GM19035 (cell line): ENCODE data around the gene CDH6.
"Not testable (repeated sequence)": the region's sequence is repeated elsewhere in the genome, so short reads cannot be mapped to it uniquely, and the experiment has no call there.

ENCODE experiments used
- ATAC-seq: cut with Tn5 transposase; IDR thresholded peaks from one replicate; pipeline ENCODE4 v1.9.1; 2021; ENCODE audit not compliant: unreplicated experiment

The CDH6 gene

DNA sequence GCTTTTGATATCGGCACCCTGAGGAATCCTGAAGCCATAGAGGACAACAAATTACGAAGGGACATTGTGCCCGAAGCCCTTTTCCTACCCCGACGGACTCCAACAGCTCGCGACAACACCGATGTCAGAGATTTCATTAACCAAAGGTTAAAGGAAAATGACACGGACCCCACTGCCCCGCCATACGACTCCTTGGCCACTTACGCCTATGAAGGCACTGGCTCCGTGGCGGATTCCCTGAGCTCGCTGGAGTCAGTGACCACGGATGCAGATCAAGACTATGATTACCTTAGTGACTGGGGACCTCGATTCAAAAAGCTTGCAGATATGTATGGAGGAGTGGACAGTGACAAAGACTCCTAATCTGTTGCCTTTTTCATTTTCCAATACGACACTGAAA lies 129.5 kb downstream of the CDH6 start:
- ATAC-seq: no peak

DNA sequence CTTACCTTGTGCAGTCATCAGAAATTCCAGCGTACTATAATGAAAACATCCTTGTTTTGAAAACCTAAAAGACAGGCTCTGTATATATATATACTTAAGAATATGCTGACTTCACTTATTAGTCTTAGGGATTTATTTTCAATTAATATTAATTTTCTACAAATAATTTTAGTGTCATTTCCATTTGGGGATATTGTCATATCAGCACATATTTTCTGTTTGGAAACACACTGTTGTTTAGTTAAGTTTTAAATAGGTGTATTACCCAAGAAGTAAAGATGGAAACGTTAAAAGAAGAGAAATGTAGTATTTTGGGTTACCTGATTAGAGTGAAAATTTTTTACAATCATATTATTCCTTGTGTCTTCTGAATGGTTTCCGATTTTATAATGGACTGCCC lies 131.4 kb downstream of the CDH6 start:
- no peak for ATAC-seq

DNA sequence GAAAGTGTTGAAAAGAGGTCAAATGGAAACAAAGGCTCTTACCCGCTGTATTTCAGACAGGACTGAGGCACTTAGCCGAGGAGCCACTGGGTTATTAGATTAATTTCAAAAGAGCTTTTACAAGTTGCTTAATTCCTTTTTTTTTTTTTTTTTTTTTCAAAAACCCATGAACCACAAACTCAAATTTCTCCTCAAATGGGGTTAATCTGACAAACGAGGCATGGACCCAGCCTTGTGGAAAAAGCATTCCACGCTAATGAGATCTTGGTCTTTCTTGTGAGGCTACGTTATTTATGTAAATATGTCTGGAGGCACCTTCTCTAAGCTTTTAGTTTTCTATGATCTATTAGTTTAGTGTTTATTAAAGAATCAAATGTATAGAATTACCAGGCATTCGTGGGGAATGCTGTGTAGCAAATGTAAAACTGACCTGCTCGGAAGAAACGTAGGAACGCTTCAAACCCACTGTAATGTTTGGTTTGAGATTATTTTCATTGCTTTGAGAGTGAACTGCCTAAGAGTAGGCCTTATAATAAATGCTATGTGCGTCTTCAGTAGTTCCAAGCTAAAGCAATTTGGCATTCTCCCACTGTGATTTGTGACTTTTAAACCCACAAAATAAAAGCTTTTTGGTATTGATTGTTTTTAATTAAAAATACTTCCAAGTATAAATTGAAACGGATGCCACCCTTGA lies 134.7 kb downstream of the CDH6 start:
- ATAC-seq: no peak

DNA sequence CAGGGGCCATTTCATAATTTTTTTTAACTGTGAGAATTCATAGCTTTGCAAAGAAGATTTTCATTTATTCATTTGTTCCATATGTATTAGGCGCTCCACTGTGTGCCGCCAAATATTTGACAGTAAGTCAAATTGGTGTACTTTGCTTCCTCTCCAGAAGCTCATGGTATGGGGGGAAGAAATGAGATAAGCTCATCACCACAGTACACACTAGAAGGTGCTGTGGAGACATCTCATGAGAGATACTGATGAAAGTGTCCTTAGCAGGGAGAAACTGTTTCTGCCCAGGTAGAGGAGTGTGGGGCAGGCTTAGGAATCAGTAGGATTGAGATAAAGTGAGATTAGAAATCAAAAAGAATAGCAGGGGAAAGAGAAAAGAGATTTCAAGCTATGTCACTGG lies 136.2 kb downstream of the CDH6 start:
- ATAC-seq: no peak

DNA sequence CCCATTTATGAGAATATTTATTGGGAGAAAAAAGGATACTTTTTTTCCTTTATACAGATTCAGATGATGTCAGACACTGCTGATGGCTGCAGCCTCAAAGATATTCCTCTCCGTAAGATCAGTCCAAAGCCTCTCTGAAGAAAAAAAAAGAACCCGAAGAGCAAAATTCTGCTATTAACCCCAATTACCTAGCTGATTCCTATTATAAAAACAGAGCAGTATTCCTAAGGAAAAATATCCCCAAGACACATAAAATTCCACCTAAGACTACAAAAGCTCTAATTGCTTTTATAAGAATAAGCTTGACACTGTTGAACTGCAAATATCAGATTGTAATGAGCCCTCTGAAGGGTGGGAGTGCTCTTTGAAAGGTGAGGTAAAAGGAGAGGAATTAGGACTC lies 138.7 kb downstream of the CDH6 start:
- no peak for ATAC-seq

DNA sequence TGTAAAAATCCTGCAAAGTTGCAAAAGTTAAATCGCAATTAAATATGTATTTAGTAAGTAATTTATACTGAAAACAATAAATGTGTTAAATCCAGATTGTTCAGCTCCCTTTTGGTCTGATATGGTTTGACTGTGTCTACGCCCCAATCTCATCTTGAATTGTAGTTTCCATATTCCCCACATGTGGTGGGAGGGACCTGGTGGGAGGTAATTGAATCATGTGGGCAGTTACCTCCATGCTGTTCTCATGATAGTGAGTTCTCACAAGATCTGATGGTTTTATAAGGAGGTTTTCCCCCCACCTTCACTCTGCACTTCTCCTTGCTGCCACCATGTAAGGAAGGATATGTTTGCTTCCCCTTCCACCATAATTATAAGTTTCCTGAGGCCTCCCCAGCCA lies 140.0 kb downstream of the CDH6 start:
- no peak for ATAC-seq

DNA sequence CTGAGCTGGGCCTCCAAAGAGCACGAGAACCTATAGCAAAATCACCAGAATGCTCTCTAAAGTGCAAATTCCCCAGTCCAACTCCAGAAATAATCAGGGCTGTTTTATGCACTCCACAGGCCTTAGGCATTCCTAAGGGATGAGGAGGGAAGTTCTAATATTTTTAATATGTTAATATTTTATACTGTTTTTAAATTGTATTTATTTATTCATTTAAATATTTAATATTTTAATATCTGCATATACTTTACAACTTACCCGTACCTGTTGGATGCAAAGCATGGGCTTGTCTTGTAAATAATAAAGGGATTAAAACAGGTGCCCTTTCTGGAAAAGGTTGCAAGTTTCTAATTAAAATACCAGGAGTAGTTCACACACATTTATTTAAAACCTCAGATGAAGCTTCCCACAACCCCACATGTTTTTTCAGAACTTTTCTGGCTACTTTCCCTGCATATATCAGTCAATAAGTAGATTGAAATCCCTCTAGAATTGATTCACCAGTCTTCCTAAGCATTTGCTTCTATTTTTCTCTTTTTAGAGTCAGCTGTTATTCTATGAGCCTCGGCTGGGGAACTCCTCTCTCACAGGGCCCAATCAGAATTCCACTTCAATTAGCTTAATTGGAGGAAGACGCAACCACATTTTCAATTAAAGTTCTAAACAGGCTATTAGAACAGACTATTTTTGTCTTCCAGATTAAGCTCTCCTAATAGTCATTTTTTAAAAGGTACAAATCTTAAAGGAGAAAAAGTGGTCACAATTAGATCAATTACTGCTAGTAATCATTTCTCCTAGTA lies 140.8 kb downstream of the CDH6 start:
- ATAC-seq: no peak

DNA sequence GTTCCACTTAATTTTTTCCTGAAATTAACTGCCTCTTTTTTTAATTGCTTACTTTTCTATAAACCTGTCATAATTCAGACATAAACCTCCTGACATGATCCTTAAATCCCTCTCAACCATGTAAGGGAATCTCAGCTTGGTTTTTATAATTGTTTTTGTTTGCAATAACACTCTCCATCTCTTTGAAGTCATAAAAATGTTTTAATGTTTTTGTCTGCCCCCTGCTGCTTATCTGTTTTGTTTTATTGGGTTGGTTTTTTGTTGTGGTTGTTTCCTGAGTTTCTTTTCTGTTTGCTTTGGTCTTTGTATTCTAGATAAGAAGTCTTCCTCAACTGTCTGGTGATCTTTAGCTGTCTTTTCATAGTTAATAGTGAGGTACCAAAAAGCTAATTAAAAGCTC lies 142.0 kb downstream of the CDH6 start:
- no peak for ATAC-seq

DNA sequence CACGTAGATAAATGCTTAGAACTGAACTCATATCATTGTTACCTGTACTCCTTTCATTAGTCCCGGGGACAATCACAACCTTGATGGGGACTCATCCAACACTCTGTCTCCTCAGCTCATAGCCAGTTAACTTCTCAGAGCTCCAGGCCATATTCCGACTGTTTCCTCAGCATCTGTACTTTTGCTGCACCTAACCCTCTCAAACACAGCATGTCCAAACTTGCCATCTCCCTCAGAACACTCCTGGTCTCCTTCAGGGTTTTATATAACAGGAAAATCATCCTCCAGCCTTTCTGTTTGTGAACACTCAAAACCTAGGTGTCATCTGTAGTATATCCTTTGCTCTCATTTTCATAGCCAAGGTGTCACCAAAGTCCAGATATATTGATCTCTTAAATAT lies 150.5 kb downstream of the CDH6 start:
- no peak for ATAC-seq

DNA sequence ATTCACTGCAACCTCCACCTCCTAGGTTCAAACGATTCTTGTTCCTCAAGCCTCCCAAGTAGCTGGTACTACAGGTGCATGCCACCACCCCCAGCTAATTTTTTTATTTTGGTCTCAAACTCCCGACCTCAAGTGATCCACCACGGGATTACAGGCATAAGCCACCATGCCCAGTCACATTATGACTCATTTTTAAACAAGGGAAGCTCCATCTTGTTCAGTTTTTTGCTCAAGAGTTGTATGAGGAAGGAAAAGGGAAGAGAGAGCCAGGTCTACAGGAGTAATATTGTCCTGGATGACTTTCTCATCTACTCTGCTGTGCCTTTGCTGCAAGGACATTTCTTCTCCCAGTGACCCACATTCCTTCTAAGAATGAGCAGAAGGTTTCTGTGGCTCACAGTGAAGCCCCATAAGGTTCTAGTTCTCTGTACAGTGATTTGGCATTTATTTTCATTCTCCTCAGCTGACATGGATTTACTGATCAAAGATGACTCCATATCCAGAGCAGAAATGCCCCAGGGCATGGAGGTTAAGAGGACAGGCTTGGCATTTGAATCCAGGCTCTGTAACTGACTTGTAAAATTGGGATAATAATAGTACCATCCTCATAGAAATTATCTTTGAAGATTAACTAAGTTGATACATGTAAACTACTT lies 153.5 kb downstream of the CDH6 start:
- ATAC-seq: no peak

DNA sequence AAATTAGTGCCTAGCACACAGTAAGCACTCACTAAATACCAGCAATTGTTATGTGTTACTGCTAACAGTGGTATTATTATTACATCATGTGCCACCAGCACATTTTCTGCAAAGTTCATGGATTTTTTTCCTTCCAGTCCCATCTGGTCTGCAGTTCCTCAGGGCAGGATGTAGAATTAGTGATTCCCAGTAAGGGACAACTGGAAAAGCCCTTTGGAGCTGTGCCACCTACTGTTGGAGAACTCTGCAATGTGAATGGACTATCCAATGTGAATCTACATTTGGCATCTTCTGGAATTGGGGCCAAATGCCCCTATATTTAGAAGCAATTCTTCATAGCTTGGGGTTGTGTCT lies 154.0 kb downstream of the CDH6 start:
- no peak for ATAC-seq

DNA sequence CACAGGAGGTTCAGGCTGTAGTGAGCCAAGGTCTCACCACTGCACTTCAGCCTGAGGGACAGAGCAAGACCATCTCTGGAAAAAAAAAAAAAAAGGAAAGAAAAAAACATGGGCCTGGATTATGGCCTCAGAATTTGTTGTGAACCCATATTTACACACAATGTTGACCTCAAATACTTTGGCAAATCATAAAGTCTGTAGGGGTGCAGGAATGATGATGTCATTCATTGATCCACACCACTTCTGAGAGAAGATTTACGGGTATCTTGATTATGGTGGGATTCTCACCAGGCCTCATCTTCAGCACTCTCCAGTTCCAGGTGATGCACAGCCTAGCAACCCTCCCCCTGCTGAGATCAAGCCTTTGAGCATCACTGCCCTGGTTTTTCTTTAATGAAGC lies 156.9 kb downstream of the CDH6 start:
- no peak for ATAC-seq

DNA sequence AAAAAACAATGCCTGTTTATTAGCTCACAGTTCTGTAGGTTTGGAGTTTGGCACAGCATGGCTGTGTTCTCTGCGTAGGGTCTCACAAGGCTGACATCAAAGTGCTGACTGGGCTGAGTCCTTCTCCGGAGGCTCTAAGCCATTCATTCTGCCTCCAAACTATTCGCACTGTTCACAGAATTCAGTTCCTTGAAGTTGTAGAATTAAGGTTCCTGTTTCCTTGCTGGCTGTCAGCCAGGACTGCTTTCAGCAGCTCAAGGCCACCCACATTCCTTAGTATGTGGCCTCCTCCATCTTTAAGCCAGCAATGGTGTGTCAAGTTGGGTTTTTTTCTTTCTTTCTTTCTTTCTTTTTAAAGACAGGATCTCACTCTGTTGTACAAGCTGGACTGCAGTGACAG lies 161.9 kb downstream of the CDH6 start:
- ATAC-seq: no peak

DNA sequence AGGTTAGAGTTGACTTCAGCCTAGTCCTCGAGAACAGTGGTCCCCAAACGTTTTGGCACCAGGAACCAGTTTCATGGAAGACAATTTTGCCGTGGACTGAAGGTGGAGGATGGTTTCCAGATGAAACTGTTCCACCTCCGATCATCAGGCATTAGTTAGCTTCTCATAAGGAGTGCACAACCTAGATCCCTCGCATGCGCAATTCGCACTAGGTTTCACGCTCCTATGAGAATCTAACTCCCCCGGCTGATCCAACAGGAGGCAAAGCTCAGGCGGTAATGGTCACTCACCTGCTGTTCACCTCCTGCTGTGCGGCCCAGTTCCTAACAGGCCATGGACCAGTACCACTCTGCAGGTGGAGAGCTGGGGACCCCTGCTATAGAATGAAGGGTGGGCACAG lies 163.6 kb downstream of the CDH6 start:
- no peak for ATAC-seq

DNA sequence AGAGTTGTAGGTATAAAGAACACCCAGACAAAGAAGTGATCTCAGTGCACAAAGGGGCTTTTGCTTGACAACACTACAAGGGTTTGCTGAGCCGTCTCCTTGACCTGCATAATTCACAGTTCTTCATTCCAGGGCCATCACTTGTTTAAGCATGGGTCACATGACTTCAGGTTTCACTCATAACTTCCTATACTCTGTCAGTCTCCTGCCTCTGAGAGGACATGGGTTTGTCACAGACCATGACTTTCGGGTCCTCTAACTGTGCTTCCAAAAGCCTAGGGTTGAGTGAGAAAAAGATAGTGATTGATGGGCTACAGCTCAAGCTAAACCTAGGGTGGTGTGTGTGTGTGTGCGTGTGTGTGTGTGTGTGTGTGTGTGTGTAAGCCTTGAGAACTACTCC lies 166.4 kb downstream of the CDH6 start:
- ATAC-seq: no peak

DNA sequence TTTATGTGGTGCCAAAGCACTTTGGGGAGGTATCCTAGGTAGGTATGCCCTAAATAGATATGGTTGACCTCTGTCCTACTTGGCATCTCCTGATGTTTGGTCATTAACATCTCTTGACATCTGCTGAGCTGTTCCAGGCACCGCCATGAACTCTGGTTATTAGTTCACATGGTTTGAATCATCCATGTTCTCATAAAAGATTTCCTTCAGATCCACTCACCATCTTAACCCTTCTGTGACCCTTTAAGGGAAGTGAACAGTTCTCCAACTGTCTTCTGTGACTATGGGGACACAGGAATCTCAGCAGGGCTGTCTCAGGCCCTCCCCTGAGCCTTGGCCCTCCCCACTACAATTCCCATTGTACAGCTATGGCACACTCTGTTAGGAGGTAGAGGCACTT lies 167.7 kb downstream of the CDH6 start:
- ATAC-seq: no peak

DNA sequence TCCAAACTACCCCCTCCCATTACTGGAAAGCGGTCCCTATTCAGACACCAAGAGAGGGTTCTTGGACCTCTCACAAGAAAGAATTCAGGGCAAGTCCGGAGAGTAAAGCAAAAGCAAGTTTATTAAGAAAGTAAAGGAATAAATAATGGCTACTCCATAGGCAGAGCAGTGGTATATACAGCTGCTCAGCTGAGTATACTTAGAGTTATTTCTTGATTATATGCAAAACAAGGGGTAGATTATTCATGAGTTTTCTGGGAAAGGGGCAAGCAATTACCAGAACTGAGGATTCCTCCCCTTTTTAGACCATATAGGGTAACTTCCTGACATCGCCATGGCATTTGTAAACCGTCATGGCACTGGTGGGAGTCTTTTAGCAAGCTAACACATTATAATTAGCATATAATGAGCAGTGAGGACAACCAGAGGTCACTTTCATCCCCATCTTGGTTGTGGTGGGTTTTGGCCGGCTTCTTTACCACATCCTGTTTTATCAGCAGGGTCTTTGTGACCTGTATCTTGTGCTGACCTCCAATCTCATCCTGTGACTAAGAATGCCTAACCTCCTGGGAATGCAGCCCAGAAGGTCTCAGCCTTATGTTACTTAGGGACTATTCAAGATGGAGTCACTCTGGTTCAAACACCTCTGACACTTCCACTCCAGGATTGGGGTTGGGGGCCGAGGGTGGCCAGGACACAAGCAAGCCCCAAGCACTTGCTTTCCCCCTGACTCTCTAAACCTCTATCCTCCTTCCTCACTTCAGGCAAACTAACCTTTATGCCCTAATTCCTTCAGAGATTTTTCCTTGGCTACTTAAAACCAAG lies 168.4 kb downstream of the CDH6 start:
- ATAC-seq: not testable (repeated sequence)

DNA sequence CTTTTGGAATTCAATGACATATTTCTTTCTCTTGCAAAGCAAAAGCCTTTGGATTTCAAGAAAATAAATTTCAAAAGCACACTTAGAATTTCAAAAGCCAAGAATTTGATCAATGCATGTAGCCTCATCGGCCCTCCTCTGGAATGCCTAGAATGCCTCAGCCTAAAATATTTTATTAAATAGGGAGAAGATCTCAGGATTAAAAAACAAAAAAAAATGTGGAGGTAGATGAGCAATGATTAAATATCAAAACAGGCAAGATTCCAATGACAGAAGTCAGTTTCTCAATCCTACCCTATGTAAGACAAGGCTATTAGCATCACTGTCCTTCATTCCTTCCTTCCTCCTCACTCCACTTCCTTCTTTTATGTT lies 169.0 kb downstream of the CDH6 start:
- no peak for ATAC-seq

DNA sequence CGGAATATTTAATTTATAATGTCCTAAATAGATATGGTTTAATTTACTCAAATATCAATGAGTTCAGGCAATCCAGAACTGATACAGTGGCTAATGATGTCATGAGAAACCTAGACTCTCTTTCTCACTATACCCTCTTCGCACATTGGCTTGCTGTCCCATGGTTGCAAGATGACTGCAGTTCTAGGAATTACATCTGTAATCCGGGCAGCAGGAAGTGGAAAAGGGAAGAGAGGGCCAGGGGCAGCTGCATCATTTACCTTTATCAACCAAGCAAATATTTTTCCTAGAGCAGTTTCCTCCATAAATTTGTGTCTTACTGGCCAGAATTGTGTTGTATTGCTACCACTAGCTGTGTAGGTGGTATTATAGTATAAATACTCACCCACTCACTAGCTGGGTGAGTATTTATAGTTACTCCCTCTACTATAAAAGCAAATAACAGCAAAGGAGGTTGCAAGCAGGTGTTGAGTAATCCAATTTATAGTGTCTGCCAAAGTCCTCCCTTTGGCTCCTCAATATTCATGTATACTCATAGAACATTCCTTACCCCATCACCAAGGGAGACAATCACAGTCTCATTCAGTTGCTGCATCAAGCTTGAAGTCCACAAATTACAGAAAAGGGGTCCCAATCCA lies 169.6 kb downstream of the CDH6 start:
- ATAC-seq: no peak

DNA sequence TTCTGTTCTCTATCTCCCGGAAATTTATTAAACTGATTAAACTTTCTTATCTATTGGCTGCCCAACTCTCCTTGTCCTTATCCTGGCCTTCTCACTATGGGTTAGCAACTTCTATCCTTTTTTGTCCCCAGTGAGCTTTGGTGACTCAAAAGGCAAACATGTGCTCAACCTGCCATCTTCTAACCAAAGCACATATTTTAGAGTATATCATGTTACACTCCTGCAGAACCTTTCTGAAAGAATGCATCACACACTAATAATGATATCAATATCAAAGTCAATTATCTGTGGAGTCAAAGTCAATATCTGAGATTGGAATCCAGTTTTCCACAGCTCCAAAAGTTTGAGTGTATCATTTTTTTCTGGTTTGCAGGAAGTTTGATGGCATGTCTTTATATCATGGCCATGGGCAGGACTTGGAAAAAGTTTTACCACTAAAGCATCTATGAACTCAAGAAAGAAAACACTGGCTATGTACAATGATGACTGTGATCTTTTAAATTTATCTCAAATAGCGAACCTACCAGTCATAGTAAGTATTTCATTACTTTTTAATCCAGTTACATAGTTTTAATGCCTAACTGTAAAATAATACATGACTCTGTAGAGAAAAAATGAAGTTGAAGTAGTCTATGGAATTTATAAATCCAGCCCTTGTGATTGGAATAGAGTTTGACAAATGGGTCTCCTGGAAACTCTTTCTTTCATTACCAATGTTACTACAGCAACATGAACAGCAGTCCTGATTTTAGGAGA lies 171.6 kb downstream of the CDH6 start:
- no peak for ATAC-seq
